Fibroblast of skin of left biceps (primary cell): ENCODE data around the gene LIMS2.

Experiments used
- DNase-seq, 2 experiments: peaks; one replicate each; pipeline ENCODE4 v3.0.0-alpha.2; 2013; ENCODE audit warnings: low read depth in 2 of 2

Gene LIMS2

DNA sequence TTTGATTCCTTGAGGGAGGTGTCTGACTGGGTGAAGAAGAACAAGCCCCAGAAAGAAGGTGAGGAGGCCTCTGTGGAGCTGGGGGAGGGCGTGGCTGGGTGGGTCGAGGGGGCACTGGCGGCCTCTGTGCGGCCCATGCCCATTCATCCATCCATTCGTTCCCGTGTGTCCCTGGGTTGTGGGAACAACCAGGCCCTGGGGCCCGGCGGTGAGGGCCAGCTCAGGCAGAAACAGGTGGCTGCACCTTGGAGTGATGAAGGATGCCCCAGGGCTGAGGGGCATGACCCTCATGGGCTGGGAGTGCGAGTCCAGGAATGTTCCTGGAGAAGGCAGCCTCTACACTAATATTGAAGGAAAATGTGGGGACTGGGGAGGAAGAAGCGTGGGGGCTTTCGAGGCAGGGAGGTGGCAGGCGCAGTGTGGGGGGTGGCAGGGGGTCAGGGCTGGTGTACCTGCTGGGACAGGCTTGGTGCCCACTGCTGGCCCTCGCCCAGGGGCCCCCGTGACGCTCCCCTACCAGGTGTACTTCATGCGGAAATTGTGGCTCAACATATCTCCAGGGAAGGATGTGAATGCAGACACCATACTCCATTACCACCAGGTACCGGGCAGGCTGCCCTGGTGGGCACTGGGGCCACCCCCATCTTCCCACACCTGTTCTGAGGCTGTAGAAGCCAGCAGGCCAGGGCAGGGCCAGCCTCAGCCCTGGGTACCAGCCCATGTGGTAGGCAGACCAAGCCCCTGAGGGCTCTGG is 40.5 kb downstream of the LIMS2 start:
- DNase-seq: no peak

DNA sequence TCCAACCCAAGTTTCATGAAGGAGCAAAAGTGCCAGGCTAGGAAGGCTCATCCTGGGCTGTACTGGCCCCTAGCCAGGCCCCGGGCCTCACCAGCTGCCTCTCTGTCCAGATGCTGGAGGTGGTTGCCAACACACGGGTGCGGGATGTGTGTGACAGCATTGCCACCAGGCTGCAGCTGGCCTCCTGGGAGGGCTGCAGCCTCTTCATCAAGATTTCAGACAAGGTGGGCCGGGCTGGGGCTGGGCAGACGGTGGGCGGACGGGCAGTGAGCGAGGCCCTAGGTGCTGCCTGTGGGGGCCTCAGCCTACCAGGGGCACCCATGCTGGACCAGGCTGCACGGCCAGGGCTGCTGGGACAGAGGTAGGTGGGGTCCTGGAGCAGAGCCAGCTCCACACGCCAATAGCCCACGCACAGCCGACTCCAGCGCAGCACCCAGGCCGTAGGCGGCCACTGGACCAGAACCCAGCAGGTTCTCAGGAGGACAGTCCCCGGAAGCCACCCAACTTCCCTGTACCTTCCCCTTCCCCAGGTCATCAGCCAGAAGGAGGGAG is 41.2 kb downstream of the LIMS2 start:
- no peak for DNase-seq

DNA sequence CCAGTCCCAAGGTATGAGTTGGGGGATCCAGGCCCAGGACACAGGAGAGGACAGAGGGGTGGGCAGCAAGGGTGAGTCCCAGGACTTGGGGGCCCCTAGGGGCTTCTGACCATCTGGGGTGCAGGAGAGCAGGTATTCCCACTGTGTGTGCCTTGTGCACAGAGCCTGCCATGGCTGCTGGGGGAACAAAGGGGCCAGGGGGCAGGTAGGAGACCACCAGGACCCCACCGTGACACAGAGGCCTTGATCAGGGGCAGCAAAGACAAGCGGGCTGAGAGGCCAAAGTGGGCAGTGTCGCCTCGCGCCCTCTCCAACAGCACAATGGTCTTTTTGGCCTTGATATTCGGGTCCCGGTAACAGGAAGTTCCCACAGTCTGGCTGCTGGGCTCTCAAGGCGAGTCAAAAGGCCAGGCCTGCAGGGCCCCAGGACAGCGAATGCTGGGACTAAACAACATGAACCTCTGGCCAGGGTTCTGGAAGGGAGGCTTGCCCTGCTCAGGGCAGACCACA is 41.7 kb downstream of the LIMS2 start:
- DNase-seq: no peak

GRCh38 chr2:127632592-127633489 is 42.5 kb downstream of the LIMS2 start:
- DNase-seq: no peak

DNA sequence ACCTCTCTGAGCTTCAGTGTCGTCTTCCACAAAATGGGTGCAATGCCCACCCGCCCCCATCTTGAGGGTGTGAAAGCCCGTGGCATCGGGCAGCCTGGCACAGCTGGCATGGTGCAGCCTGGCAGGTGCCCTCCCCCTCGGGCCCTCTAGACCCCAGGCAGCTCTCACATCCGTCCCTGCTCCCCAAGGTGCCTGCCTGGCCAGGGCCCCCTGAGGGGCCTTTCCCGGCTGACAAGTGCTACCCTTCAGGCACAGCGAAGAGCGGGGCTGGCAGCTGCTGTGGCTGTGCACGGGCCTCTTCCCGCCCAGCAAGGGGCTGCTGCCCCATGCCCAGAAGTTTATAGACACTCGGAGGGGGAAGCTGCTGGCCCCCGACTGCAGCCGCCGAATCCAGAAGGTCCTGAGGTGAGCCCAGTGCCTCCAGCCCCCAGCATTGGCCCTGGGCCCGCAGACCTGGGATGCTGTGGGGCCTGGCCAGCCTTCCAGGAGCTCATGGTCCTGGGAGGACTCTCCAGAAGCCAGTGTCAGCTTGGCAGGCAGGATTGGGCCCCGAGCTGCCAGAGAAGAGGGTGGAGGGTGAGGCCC is 43.2 kb downstream of the LIMS2 start:
- DNase-seq: no peak

DNA sequence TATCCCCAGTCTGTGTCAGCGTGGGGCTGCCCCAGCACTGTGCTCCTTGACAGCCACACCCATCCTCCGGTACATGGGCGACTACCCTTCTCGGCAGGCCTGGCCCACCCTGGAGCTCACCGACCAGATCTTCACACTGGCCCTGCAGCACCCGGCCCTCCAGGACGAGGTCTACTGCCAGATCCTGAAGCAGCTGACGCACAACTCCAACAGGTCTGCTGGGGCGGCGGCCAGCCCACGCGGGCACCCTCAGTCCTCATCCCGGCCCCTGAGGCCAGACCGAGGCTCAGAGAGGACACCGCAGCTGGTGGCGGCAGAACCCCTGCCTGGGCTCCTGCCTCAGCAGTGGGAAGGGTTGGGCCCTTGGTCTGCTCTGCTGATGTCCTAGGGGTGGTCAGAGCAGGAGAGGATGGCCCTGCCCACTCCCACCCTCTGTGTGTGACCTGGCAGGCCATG is 43.8 kb downstream of the LIMS2 start:
- no peak for DNase-seq

DNA sequence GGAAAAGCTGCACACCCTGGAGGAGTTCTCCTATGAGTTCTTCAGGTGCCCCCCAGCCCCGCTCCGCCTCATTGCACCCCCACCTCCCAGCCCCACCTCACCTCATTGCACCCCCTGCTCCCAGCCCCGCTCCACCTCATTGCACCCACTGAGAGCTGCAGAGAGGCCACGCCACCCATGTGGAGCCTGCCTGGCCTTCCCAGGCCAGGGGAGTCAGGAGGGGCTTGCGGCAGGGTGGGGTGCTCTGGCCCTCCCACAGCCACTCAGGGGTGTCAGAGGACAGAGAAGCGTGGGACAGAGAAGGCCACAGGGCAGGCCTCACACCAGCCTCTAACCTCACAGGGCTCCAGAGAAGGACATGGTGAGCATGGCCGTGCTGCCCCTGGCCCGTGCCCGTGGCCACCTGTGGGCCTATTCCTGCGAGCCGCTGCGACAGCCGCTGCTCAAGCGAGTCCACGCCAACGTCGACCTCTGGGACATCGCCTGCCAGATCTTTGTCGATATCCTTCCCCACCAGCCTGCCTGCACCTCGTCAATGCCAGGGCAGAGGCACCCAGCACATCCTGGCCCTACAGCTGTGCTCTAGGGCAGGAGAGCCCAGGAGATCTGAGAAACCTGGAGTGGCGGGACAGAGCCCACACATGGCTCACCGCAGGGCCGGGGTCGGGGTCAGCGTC is 44.3 kb downstream of the LIMS2 start:
- no peak for DNase-seq

GRCh38 chr2:127630096-127630863 is 45.0 kb downstream of the LIMS2 start:
- DNase-seq: no peak

DNA sequence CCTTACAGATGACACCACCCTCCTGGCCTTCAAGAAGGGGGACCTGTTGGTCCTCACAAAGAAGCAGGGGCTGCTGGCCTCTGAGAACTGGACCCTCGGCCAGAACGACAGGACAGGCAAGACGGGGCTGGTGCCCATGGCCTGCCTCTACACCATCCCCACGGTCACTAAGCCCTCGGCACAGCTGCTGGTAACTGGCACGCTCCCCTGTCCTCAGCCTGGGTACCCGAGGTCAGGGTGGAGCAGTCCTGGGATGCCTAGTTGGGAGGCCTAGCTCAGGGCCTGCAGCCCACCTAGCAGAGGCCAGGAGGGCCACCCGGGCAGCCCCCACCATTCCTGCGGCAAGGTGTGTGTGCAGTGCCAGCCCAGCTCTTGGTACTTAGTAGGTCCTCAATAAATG is 45.7 kb downstream of the LIMS2 start:
- DNase-seq: no peak

GRCh38 chr2:127628767-127629614 is 46.3 kb downstream of the LIMS2 start:
- DNase-seq: no peak

GRCh38 chr2:127627740-127628571 is 47.4 kb downstream of the LIMS2 start:
- no peak for DNase-seq

DNA sequence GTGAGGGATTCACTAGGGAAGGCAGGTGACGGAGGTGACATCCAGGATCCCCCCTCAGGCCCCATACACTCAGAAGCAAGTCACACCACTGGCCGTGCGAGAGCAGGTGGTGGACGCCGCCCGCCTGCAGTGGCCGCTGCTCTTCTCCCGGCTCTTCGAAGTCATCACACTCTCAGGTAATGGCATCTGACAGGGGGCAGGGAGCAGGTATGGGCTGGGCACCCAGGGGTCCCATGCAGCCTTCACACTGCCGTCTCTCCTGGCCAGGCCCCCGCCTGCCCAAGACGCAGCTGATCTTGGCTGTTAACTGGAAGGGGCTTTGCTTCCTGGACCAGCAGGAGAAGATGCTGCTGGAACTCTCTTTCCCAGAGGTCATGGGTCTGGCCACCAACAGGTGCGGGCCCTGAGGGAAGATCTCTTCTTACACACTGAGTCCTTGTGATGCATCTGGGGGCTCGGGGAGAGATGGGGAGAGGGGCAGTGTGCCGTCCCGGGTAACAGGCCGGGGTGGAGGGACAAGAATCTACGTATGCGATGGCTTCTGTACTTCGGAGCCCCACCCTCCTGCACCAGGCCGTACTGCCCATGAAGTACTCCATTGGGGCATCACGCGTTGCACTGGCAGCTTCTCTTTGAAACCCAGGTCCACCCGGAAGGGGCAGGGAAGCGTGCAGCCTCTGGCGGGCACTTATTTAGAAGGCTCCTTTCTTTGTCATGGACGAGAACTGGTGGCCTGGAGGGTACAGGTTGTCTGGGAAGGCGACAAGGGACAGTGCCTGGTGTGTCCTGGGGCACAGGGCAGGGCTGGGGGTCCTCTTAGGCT is 48.2 kb downstream of the LIMS2 start:
- DNase-seq: no peak

GRCh38 chr2:127626175-127626574 is 49.2 kb downstream of the LIMS2 start:
- DNase-seq: no peak

- no peak for DNase-seq
Observed at GRCh38 chr2:127625572-127625951, 49.8 kb downstream of the LIMS2 start.

GRCh38 chr2:127624756-127625571 is 50.4 kb downstream of the LIMS2 start:
- DNase-seq: no peak

- no peak for DNase-seq
Observed at GRCh38 chr2:127624320-127624755, 51.0 kb downstream of the LIMS2 start.
